K562 (cell line): ENCODE measurements around the gene CLSTN2. TPM values are rescaled to one million over a fixed set of nuclear protein-coding genes. Genes with fewer than 3 reads are reported as not detected.

Source experiments
- ATAC-seq: fragments of 200-7000 bp; cut with Tn5 transposase; 3 replicates; pipeline ENCODE4 v1.9.1; 2020; ENCODE audit warnings: moderate library complexity
- BruUV-seq: library from RNA; stranded (reverse); fragments of 400-500 nt; replicated peaks from 2 replicates; lab custom pipeline; 2021; lab: Mats Ljungman, UMichigan
- CTCF ChIA-PET: fragments of 300-600 bp; formaldehyde crosslinking; extraction: SDS; loops from one replicate; lab custom pipeline; 2021; ENCODE audit warnings: low intra/inter-chr PET ratio; lab: Yijun Ruan, JAX
- POLR2A ChIA-PET: fragments of 300-600, 350-650 bp; sonication (Branson Sonifier 250); formaldehyde crosslinking; extraction: SDS; loops from one replicate; lab custom pipeline; 2021; ENCODE audit warnings: antibody characterized with exemption, inconsistent platforms; lab: Yijun Ruan, JAX
- DNase-seq, 4 experiments: peaks; one replicate each; pipeline versions ENCODE4 v3.0.0 to v3.0.0-alpha.2; 2011 to 2018; ENCODE audit warnings: low spot score in 3 of 4, mixed read lengths in 3 of 4; ENCODE audit errors: extremely low read depth in 1 of 4
- FAIRE-seq: peaks from 2 replicates; lab custom pipeline; 2011; peaks lifted over from hg19 to GRCh38; lab: Jason Lieb, UNC
- H2AFZ ChIP-seq: 2 replicates; pipeline ENCODE4 v1.6.0; 2011; ENCODE audit warnings: low read depth, low read length, control low read depth, inconsistent platforms
- H3K27ac ChIP-seq: fragments of 200-600 bp; 3 replicates; pipeline ENCODE4 v1.8.0; 2011; ENCODE audit warnings: low read depth, mild to moderate bottlenecking, control low read depth, inconsistent platforms, low read length, moderate library complexity, mixed read lengths; ENCODE audit errors: extremely low read depth
- H3K27me3 ChIP-seq, 2 experiments: fragments of 300-600 bp in 1 of 2; 2 replicates in 1 of 2; 3 replicates in 1 of 2; pipeline versions ENCODE4 v1.6.0 to v1.8.0; 2011; ENCODE audit warnings: inconsistent platforms in 2 of 2, low read length in 2 of 2, mild to moderate bottlenecking in 1 of 2, mixed read lengths in 1 of 2, moderate library complexity in 1 of 2; ENCODE audit not compliant: control insufficient read depth in 2 of 2, insufficient read depth in 2 of 2
- H3K36me3 ChIP-seq: fragments of 300-600 bp; 3 replicates; pipeline ENCODE4 v1.8.0; 2011; ENCODE audit warnings: mild to moderate bottlenecking, low read length, inconsistent platforms; ENCODE audit not compliant: control insufficient read depth, insufficient read depth
- H3K4me1 ChIP-seq, 2 experiments: fragments of 200-600 bp in 1 of 2; replicated peaks in 1 of 2; 2 replicates in 1 of 2; 3 replicates in 1 of 2; pipeline versions ENCODE4 v1.5.1 to v1.8.0; 2011; ENCODE audit warnings: inconsistent platforms in 2 of 2, low read length in 2 of 2, mild to moderate bottlenecking in 1 of 2, mixed read lengths in 1 of 2, moderate library complexity in 1 of 2; ENCODE audit not compliant: control insufficient read depth in 2 of 2, insufficient read depth in 2 of 2
- H3K4me2 ChIP-seq: 2 replicates; pipeline ENCODE4 v1.6.1; 2011; ENCODE audit warnings: low read length, control low read depth, inconsistent platforms, mixed read lengths; ENCODE audit not compliant: insufficient read depth
- H3K4me3 ChIP-seq: fragments of 200-600 bp; sonication (generic), shearing (Covaris generic); 2 replicates; pipeline ENCODE4 v1.5.1; 2016; ENCODE audit warnings: control low read depth, inconsistent platforms
- H3K79me2 ChIP-seq: fragments of 200-600 bp; 3 replicates; pipeline ENCODE4 v1.8.0; 2011; ENCODE audit warnings: low read length, inconsistent platforms; ENCODE audit not compliant: control insufficient read depth, insufficient read depth
- H3K9ac ChIP-seq, 2 experiments: 2 replicates each; pipeline versions ENCODE4 v1.6.0 to v1.6.1; 2011; ENCODE audit warnings: low read depth in 2 of 2, low read length in 2 of 2, control low read depth in 1 of 2, inconsistent platforms in 1 of 2, mild to moderate bottlenecking in 1 of 2, mixed read lengths in 1 of 2; ENCODE audit not compliant: insufficient read depth in 1 of 2
- H3K9me1 ChIP-seq: one replicate; pipeline ENCODE4 v1.6.0; 2011; ENCODE audit warnings: inconsistent platforms, mild to moderate bottlenecking, low read length, moderate library complexity; ENCODE audit not compliant: control insufficient read depth, insufficient read depth
- H3K9me3 ChIP-seq: replicated peaks from 2 replicates; pipeline ENCODE4 v1.5.1; 2011; ENCODE audit warnings: low read depth, low read length, inconsistent platforms; ENCODE audit not compliant: control insufficient read depth, insufficient read depth
- H4K20me1 ChIP-seq: replicated peaks from 2 replicates; pipeline ENCODE4 v1.6.1; 2011; ENCODE audit warnings: low read length, inconsistent platforms, mixed read lengths; ENCODE audit not compliant: control insufficient read depth, insufficient read depth
- CEBPZ ChIP-seq: fragments of 150-350 bp; IDR thresholded peaks from 2 replicates; pipeline ENCODE4 v1.6.1; 2014; ENCODE audit warnings: low read depth, mild to moderate bottlenecking, low read length, borderline replicate concordance
- DNMT1 ChIP-seq: fragments of 450-650 bp; IDR thresholded peaks from 2 replicates; pipeline ENCODE4 v1.6.1; 2016; ENCODE audit warnings: antibody characterized with exemption, mild to moderate bottlenecking
- ELF4 ChIP-seq: fragments of 450-650 bp; formaldehyde crosslinking; IDR thresholded peaks from 2 replicates; pipeline ENCODE4 v1.4.0; 2022; ENCODE audit warnings: missing genetic modification characterization
- FOXJ2 ChIP-seq: fragments of 200-800 bp; sonication (Bioruptor generic); IDR thresholded peaks from 2 replicates; pipeline ENCODE4 v1.6.1; 2016; ENCODE audit warnings: missing genetic modification characterization, missing compliant biosample characterization
- HDGF ChIP-seq: fragments of 450-650 bp; IDR thresholded peaks from 2 replicates; pipeline ENCODE4 v1.6.1; 2016
- IRF2 ChIP-seq: sonication (generic); formaldehyde crosslinking; IDR thresholded peaks from 2 replicates; pipeline ENCODE4 v1.8.1; 2022; ENCODE audit warnings: mild to moderate bottlenecking, missing genetic modification reagents
- MAFF ChIP-seq: IDR thresholded peaks from 2 replicates; pipeline ENCODE4 v1.6.1; 2012; ENCODE audit warnings: low read length, improper control_type of control experiment
- MBD2 ChIP-seq: sonication (generic); IDR thresholded peaks from 2 replicates; pipeline ENCODE4 v1.6.1; 2016; ENCODE audit warnings: low read depth, borderline replicate concordance
- NR2C1 ChIP-seq, 2 experiments: fragments of 450-650 bp; IDR thresholded peaks; 2 replicates each; pipeline ENCODE4 v1.6.1; 2017; ENCODE audit warnings: mild to moderate bottlenecking in 2 of 2, antibody characterized with exemption in 1 of 2, inconsistent platforms in 1 of 2, missing compliant biosample characterization in 1 of 2, missing genetic modification characterization in 1 of 2
- POLR3A ChIP-seq: IDR thresholded peaks from 2 replicates; pipeline ENCODE4 v1.6.1; 2011; ENCODE audit warnings: borderline replicate concordance, mild to moderate bottlenecking, moderate library complexity; ENCODE audit not compliant: insufficient read length, insufficient read depth; ENCODE audit errors: extremely low read depth
- STAG1 ChIP-seq: sonication (generic); formaldehyde crosslinking; IDR thresholded peaks from 2 replicates; pipeline ENCODE4 v1.5.0; 2020; ENCODE audit warnings: missing genetic modification reagents, borderline replicate concordance
- STAT5B ChIP-seq: fragments of 250-450 bp; sonication (Bioruptor Pico); IDR thresholded peaks from 2 replicates; pipeline ENCODE4 v1.8.0; 2021; ENCODE audit warnings: mild to moderate bottlenecking, inconsistent platforms
- TAF9B ChIP-seq: fragments of 450-650 bp; IDR thresholded peaks from 2 replicates; pipeline ENCODE4 v1.6.1; 2018; ENCODE audit warnings: mild to moderate bottlenecking; ENCODE audit not compliant: partially characterized antibody
- ZBTB26 ChIP-seq: fragments of 450-650 bp; formaldehyde crosslinking; IDR thresholded peaks from 2 replicates; pipeline ENCODE4 v1.4.0; 2022; ENCODE audit warnings: missing genetic modification characterization
- ZC3H4 ChIP-seq: sonication (generic); formaldehyde crosslinking; IDR thresholded peaks from 2 replicates; pipeline ENCODE4 v1.9.0; 2021; ENCODE audit warnings: missing genetic modification reagents, borderline replicate concordance
- ZFP30 ChIP-seq: fragments of 250-450 bp; sonication (Bioruptor Pico); IDR thresholded peaks from 2 replicates; pipeline ENCODE4 v1.8.0; 2022; ENCODE audit warnings: moderate library complexity, mild to moderate bottlenecking, inconsistent platforms, borderline replicate concordance
- ZNF24 ChIP-seq: fragments of 450-650 bp; IDR thresholded peaks from 2 replicates; pipeline ENCODE4 v1.6.1; 2016
- ZNF75A ChIP-seq: fragments of 450-650 bp; formaldehyde crosslinking; IDR thresholded peaks from 2 replicates; pipeline ENCODE4 v1.4.0; 2020; ENCODE audit warnings: mild to moderate bottlenecking
- WGBS: fragments of 100-300 bp; shearing (Covaris generic); methylation state at CpG from one replicate; pipeline ENCODE4 v1.1.6; 2016; ENCODE audit warnings: low coverage, mixed read lengths; ENCODE audit not compliant: insufficient coverage; ENCODE audit errors: missing lambda C conversion rate; 5-methylcytosine and 5-hydroxymethylcytosine counted together
- in situ Hi-C: fragments of 300-500 bp; cut with MboI; formaldehyde crosslinking; loops from 4 replicates; pipeline ENCODE4 v1.15.0; 2018; ENCODE audit warnings: inconsistent platforms, mixed read lengths
- intact Hi-C: fragments of 100-400 bp; cut with micrococcal nuclease; formaldehyde crosslinking; loops from 2 replicates; pipeline ENCODE4 v1.14.2; 2022
- polyA plus RNA-seq, 8 experiments: library from polyadenylated mRNA; depleted of rRNA in 4 of 8; stranded (reverse) in 5 of 8; unstranded in 3 of 8; fragments of >200 nt; fragmentation: Nextera tagmentation in 2 of 8; fragmentation: Illumina TruSeq in 1 of 8; extraction: Ambion mirVana in 2 of 8; extraction: Trizol in 1 of 8; gene quantifications; 2 replicates each; pipeline versions ENCODE4 v1.2.1 to v1.2.3, GENCODE V29; 2011 to 2014; ENCODE audit warnings: inconsistent platforms in 1 of 8, missing spikeins in 1 of 8
- total RNA-seq, 7 experiments: library from RNA; depleted of rRNA in 6 of 7; stranded (reverse); fragments of >200 nt in 6 of 7; fragmentation: Illumina TruSeq in 2 of 7; extraction: Trizol in 2 of 7; gene quantifications; 2 replicates each; pipeline versions ENCODE4 v1.2.1 to v1.2.3, GENCODE V29; 2011 to 2021; ENCODE audit warnings: low replicate concordance in 1 of 7

The CLSTN2 gene
- total and polyA plus RNA-seq, 9 of the 15 experiments (the other 6 are each of a cell fraction or from before 2014, with no cell fraction given), result 0.02 to 0.04 (median 0.04) TPM; not detected in 6

- Histone ChIP-seq H3K9me1 (no peaks in the 10 kb centered on the region), H3K4me3 (no peak overlapping the region), H3K4me1 (no peaks in the 10 kb centered on the region), H3K9ac (no peak overlapping the region), H3K9me3 (no peaks in the 10 kb centered on the region), H3K79me2 (no peaks in the 10 kb centered on the region), H2AFZ (no peak overlapping the region), H3K4me2 (no peak overlapping the region), H3K36me3 (no peaks in the 10 kb centered on the region), H3K27me3 (no peaks in the 10 kb centered on the region), H3K27ac (no peak overlapping the region), H4K20me1 (no peaks in the 10 kb centered on the region)
- intact Hi-C loops (no loop called here), in situ Hi-C loops (no loop called here)
- BruUV-seq, result no TSS peak
- ATAC-seq (no peak), DNase-seq (no peak), FAIRE-seq (no peak)
- ChIA-PET POLR2A (interaction anchor here (0.7 kb wide), 1 partner anchor 15 kb away, joined by 3 read pairs; no protein-coding TSS in a partner anchor), CTCF (no interaction called here)
- 0% methylated on average over 2 of the region's 2 CpGs for WGBS
- TF ChIP-seq ZBTB26 (CRISPR knock-in tag) (no peak), MBD2 (no peak), MAFF (no peak), CEBPZ (no peak), POLR3A (no peak), ELF4 (CRISPR knock-in tag) (no peak), ZNF24 (no peak), ZFP30 (CRISPR knock-in tag) (no peak), HDGF (no peak), STAT5B (CRISPR knock-in tag) (no peak), IRF2 (no peak), FOXJ2 (tag) (no peak), ZC3H4 (no peak), ZNF75A (CRISPR knock-in tag) (no peak), TAF9B (no peak), DNMT1 (no peak), NR2C1 (IDR thresholded peaks at IDR 0.05) (no peak), NR2C1 (tag; IDR thresholded peaks at IDR 0.05) (no peak), STAG1 (no peak)
Observed at GRCh38 chr3:140316868-140317400, 381.9 kb downstream of the CLSTN2 start.
